Motor neuron (in vitro differentiated cells): ENCODE data around the gene TECPR2. TPM values are rescaled to one million over a fixed set of nuclear protein-coding genes. Genes with fewer than 3 reads are reported as not detected.

Experiments
- total RNA-seq, 8 experiments: library from RNA; unstranded; fragments of 300-600 nt; gene quantifications; 2 replicates each; pipeline versions ENCODE4 v1.2.3 to v1.2.4, GENCODE V29; 2022

TECPR2 gene
- total RNA-seq, 8 experiments from 2014 or later, result 6.5 to 14.2 (median 9.3) TPM

Other genes starting within 250 kb of the TECPR2 start
- gene WDR20, start 223.0 kb upstream of the TECPR2 start, total RNA-seq, result 10 to 100 TPM; 15.6 to 32.3 (median 24.8) TPM
- gene MOK, start 57.8 kb upstream of the TECPR2 start, total RNA-seq, result 10 to 100 TPM in 7 of 8 experiments, 1 to 10 TPM in 1; 6.0 to 63.6 (median 24.2) TPM
- gene ZNF839, start 43.2 kb upstream of the TECPR2 start, total RNA-seq, result 10 to 100 TPM in 5 of 8 experiments, 1 to 10 TPM in 3; 7.8 to 16.7 (median 10.2) TPM
- gene CINP, start 51 bp upstream of the TECPR2 start, total RNA-seq, result 10 to 100 TPM; 20.2 to 58.3 (median 35.4) TPM
- gene ANKRD9, start 146.8 kb downstream of the TECPR2 start, total RNA-seq, result 10 to 100 TPM in 2 of 8 experiments, 1 to 10 TPM in 6; 1.7 to 12.7 (median 7.6) TPM
- gene RCOR1, start 229.7 kb downstream of the TECPR2 start, total RNA-seq, result 10 to 100 TPM in 5 of 8 experiments, 1 to 10 TPM in 3; 8.2 to 66.2 (median 11.0) TPM